ENCODE data around the gene APOL1. TPM values are rescaled to one million over a fixed set of nuclear protein-coding genes. Genes with fewer than 3 reads are reported as not detected.

APOL1 gene
- total and polyA plus RNA-seq, 9 of the 15 experiments (the other 6 are each of a cell fraction or from before 2014, with no cell fraction given): 2.5 to 9.7 (median 5.6) TPM

DNA sequence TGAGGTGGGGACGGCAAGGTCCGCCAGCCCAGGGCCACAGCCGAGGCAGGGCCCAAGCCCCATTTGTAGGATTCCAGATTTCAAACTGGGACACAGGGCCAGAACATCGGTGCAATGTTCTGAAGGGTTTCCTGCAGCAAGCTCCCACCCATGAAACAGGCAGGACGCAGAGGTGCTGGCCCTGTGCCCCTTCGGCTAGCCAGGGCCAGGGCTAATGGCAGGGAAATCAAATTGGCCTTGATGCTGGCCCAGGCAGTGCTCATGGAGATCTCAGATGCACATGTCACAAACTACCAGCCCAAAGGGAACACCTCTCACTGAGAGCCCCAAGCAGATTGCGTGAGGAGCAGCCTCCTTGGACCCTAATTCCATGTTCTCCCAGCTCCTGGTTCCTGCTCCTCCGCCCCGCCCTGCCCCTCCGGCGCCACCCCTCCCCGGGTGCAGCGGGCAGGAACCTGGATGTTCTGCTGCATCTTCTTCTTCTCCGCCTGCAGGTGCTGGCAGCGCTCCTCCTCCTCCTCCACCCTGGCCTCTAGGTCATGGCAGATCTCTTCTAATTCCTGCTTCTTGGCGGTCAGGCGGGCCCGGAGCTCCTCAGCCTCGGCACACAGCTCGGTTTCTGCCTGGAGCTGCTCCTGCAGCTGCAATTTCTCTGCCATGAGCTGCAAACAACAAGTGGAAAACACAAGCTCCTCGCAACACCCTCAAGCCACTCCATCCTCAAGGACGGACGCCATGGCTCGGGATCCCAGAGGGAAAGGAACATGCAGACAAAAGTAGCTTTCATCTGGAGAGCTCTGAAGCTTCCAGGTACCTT lies 47.7 kb downstream of the APOL1 start:
- no peak for FAIRE-seq
- TF ChIP-seq RBBP5 (IDR thresholded peaks at IDR 0.05; ENCODE audit: borderline replicate concordance, insufficient read depth, low read length, poor library complexity, severe bottlenecking) (no peak), PCBP1 (IDR thresholded peaks at IDR 0.05; ENCODE audit: low read depth, low read length, poor library complexity, severe bottlenecking) (no peak)
- TF ChIP-seq, protein P1, sequence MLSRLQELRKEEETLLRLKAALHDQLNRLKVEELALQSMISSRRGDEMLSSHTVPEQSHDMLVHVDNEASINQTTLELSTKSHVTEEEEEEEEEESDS (CRISPR knock-in tag; IDR thresholded peaks at IDR 0.05): no peak
- no peaks in the 10 kb centered on the region for H3K9me3 ChIP-seq (replicated peaks; ENCODE audit: control insufficient read depth, insufficient read depth, low read depth, low read length)
- H3K9ac ChIP-seq (ENCODE audit: insufficient read depth in 1 of 2, low read depth in 2 of 2, low read length in 2 of 2): peak overlapping the region in 1 of 2 experiments; percentile 5; a peak in 1 of 4 replicates
- WGBS (ENCODE audit: insufficient coverage, low coverage, missing lambda C conversion rate): 87% methylated on average over 5 of the region's 24 CpGs
- H3K4me3 ChIP-seq: no peak overlapping the region
- intact Hi-C loops (cut with micrococcal nuclease): loop anchor here (5.0 kb wide), 1 partner anchor 172 kb away; no protein-coding TSS in a partner anchor
- H3K27me3 ChIP-seq (ENCODE audit: control insufficient read depth in 2 of 2, insufficient read depth in 2 of 2, low read length in 2 of 2): no peaks in the 10 kb centered on the region
- no peak overlapping the region for H2AFZ ChIP-seq (ENCODE audit: low read depth, low read length)
- no peak overlapping the region for H3K27ac ChIP-seq (ENCODE audit: extremely low read depth, low read depth, low read length)
- H3K36me3 ChIP-seq (ENCODE audit: control insufficient read depth, insufficient read depth, low read length): peaks cover 87% of the 10 kb centered on the region; the same call in 2 of the 3 replicates
- no peaks in the 10 kb centered on the region for H3K4me1 ChIP-seq (replicated peaks in 1 of 2; ENCODE audit: control insufficient read depth in 2 of 2, insufficient read depth in 2 of 2, low read length in 2 of 2)
- CTCF ChIA-PET (ENCODE audit: low intra/inter-chr PET ratio): interaction anchor here (0.6 to 2.4 kb wide), 3 partner anchors 170 to 182 kb away, joined by 3 to 18 read pairs (median 3); no protein-coding TSS in a partner anchor
- no peaks in the 10 kb centered on the region for H3K79me2 ChIP-seq (ENCODE audit: control insufficient read depth, insufficient read depth, low read length)
- DNase-seq (ENCODE audit: extremely low read depth in 1 of 4, low spot score in 3 of 4): no peak
- no peaks in the 10 kb centered on the region; the same call in 1 of the 2 replicates for H4K20me1 ChIP-seq (replicated peaks; ENCODE audit: control insufficient read depth, insufficient read depth, low read length)
- H3K9me1 ChIP-seq (ENCODE audit: control insufficient read depth, insufficient read depth, low read length): no peaks in the 10 kb centered on the region
- no peak for ATAC-seq
- POLR2A ChIA-PET: interaction anchor here (0.7 to 1.9 kb wide), 2 partner anchors 170 to 677 kb away, joined by 3 to 5 read pairs; no protein-coding TSS in a partner anchor
- no peak overlapping the region for H3K4me2 ChIP-seq (ENCODE audit: insufficient read depth, low read length)
- in situ Hi-C loops (cut with MboI): no loop called here
- BruUV-seq (replicated peaks): no TSS peak

Data from K562 (cell line).